A673 (cell line): ENCODE results near the gene ASTN2. TPM values are rescaled to one million over a fixed set of nuclear protein-coding genes. Genes with fewer than 3 reads are reported as not detected.

Experiments
- BruUV-seq: library from RNA; stranded (reverse); fragments of 400-500 nt; replicated peaks from 2 replicates; lab custom pipeline; 2021; lab: Mats Ljungman, UMichigan
- CTCF ChIA-PET: fragments of 300-600 bp; sonication (Branson Sonifier 250); formaldehyde crosslinking; loops from one replicate; lab custom pipeline; 2022; ENCODE audit warnings: antibody characterized with exemption; lab: Charles Lee
- POLR2A ChIA-PET: fragments of 300-600 bp; sonication (Branson Sonifier 250); formaldehyde crosslinking; loops from one replicate; lab custom pipeline; 2022; ENCODE audit warnings: antibody characterized with exemption; ENCODE audit not compliant: low non-redundant PET; lab: Charles Lee
- DNase-seq: peaks from one replicate; pipeline ENCODE4 v3.0.0-alpha.2; 2015; ENCODE audit warnings: low spot score
- H3K27ac ChIP-seq: fragments of 200-600 bp; sonication (generic); 2 replicates; pipeline ENCODE4 v1.5.1; 2016; ENCODE audit warnings: mixed run types, low read depth, mild to moderate bottlenecking, mixed read lengths, antibody characterized with exemption, low read length; ENCODE audit not compliant: poor library complexity, severe bottlenecking
- H3K27me3 ChIP-seq: fragments of 200-600 bp; sonication (generic); replicated peaks from 2 replicates; pipeline ENCODE4 v1.6.1; 2017; ENCODE audit warnings: mixed run types, low read depth, mild to moderate bottlenecking, mixed read lengths, antibody characterized with exemption, low read length; ENCODE audit not compliant: insufficient read depth, poor library complexity
- H3K36me3 ChIP-seq: fragments of 200-600 bp; sonication (generic); 2 replicates; pipeline ENCODE4 v1.6.1; 2016; ENCODE audit warnings: mixed run types, mild to moderate bottlenecking, mixed read lengths, antibody characterized with exemption, low read length; ENCODE audit not compliant: insufficient read depth, poor library complexity, severe bottlenecking
- H3K4me1 ChIP-seq: fragments of 200-600 bp; sonication (generic); 2 replicates; pipeline ENCODE4 v1.6.1; 2017; ENCODE audit warnings: mixed run types, mild to moderate bottlenecking, mixed read lengths, antibody characterized with exemption, low read length; ENCODE audit not compliant: insufficient read depth, poor library complexity, severe bottlenecking
- H3K4me3 ChIP-seq: fragments of 200-600 bp; sonication (generic); 2 replicates; pipeline ENCODE4 v1.5.1; 2016; ENCODE audit warnings: low read depth, mixed run types, mild to moderate bottlenecking, mixed read lengths, low read length; ENCODE audit not compliant: poor library complexity, severe bottlenecking
- H3K9me3 ChIP-seq: fragments of 200-600 bp; sonication (generic); 2 replicates; pipeline ENCODE4 v1.6.1; 2016; ENCODE audit warnings: mixed run types, low read depth, mild to moderate bottlenecking, mixed read lengths, antibody characterized with exemption, low read length; ENCODE audit not compliant: poor library complexity, severe bottlenecking
- CTCF ChIP-seq: fragments of 300-800, 200-600 bp; sonication (generic); conservative IDR thresholded peaks from 2 replicates; pipeline ENCODE4 v1.5.1; 2017; ENCODE audit warnings: low read depth, mild to moderate bottlenecking, antibody characterized with exemption, low read length, moderate library complexity, mixed read lengths
- EZH2 ChIP-seq: fragments of 200-600 bp; sonication (generic); IDR thresholded peaks from 2 replicates; pipeline ENCODE4 v1.6.1; 2017; ENCODE audit warnings: borderline replicate concordance, low read depth, mild to moderate bottlenecking, mixed read lengths, antibody characterized with exemption, low read length; ENCODE audit not compliant: poor library complexity, severe bottlenecking
- intact Hi-C: fragments of 100-400 bp; cut with micrococcal nuclease; formaldehyde crosslinking; loops from one replicate; pipeline ENCODE4 v1.10.0; 2022; ENCODE audit not compliant: unreplicated experiment
- total RNA-seq: library from RNA; stranded (reverse); gene quantifications from 2 replicates; pipeline ENCODE4 v1.2.3, GENCODE V29; 2021

ASTN2 gene
- total RNA-seq, 1 experiment from 2014 or later: 3.4 TPM

GRCh38 chr9:116750510-116750909 is 664.3 kb downstream of the ASTN2 start:
- no TSS peak for BruUV-seq
- intact Hi-C loops: no loop called here
- CTCF ChIA-PET: no interaction called here

GRCh38 chr9:116749772-116750171 is 665.1 kb downstream of the ASTN2 start:
- Histone ChIP-seq H3K36me3 (no peaks in the 10 kb centered on the region), H3K4me1 (no peaks in the 10 kb centered on the region), H3K27ac (no peak overlapping the region), H3K27me3 (no peaks in the 10 kb centered on the region), H3K4me3 (no peak overlapping the region), H3K9me3 (no peaks in the 10 kb centered on the region)
- no TSS peak for BruUV-seq
- ChIA-PET POLR2A (no interaction called here), CTCF (no interaction called here)
- no peak for TF ChIP-seq EZH2
- no peak for TF ChIP-seq CTCF
- DNase-seq: no peak
- intact Hi-C loops: no loop called here

More at GRCh38 chr9:116750510-116750909, 664.3 kb downstream of the ASTN2 start:
- TF ChIP-seq CTCF (no peak), EZH2 (no peak)
- DNase-seq: no peak
- no peak overlapping the region for H3K4me3 ChIP-seq
- no peaks in the 10 kb centered on the region for H3K36me3 ChIP-seq
- H3K9me3 ChIP-seq: no peaks in the 10 kb centered on the region
- POLR2A ChIA-PET: no interaction called here
- no peak overlapping the region for H3K27ac ChIP-seq
- H3K4me1 ChIP-seq: no peaks in the 10 kb centered on the region
- no peaks in the 10 kb centered on the region for H3K27me3 ChIP-seq

GRCh38 chr9:116749176-116749575 is 665.7 kb downstream of the ASTN2 start:
- no peak for DNase-seq
- no TSS peak for BruUV-seq
- ChIA-PET POLR2A (no interaction called here), CTCF (interaction anchor here (1.7 kb wide), 1 partner anchor 12 kb away, joined by 4 read pairs; no protein-coding TSS in a partner anchor)
- Histone ChIP-seq H3K9me3 (no peaks in the 10 kb centered on the region), H3K36me3 (no peaks in the 10 kb centered on the region), H3K27me3 (no peaks in the 10 kb centered on the region), H3K4me3 (no peak overlapping the region), H3K4me1 (no peaks in the 10 kb centered on the region), H3K27ac (no peak overlapping the region)
- intact Hi-C loops: no loop called here
- no peak for TF ChIP-seq CTCF
- no peak for TF ChIP-seq EZH2
